Esophagus squamous epithelium (tissue), 5 donors: ENCODE measurements around the gene RAVER1. TPM values are rescaled to one million over a fixed set of nuclear protein-coding genes. Genes with fewer than 3 reads are reported as not detected.
"Not testable (repeated sequence)": the region's sequence is repeated elsewhere in the genome, so short reads cannot be mapped to it uniquely, and the experiment has no call there.

Experiments
- DNase-seq: peaks from one replicate; lab custom pipeline; 2025; lab: John Stamatoyannopoulos, UW
- H3K27ac ChIP-seq, 4 donors: fragments of 200-600 bp; sonication (generic); one replicate each; pipeline ENCODE4 v1.5.1; 2016 to 2019; ENCODE audit warnings: mild to moderate bottlenecking in 1 of 4
- H3K27me3 ChIP-seq, 4 donors: fragments of 200-600 bp; sonication (generic); 1 replicate in 3 of 4; 2 replicates in 1 of 4; pipeline versions ENCODE4 v1.5.1 to v1.6.0; 2017 to 2021; ENCODE audit warnings: antibody characterized with exemption in 1 of 4
- H3K36me3 ChIP-seq, 3 donors: fragments of 200-600 bp; sonication (generic); one replicate each; pipeline ENCODE4 v1.5.1; 2016 to 2019
- H3K4me1 ChIP-seq, 3 donors: fragments of 200-600 bp; sonication (generic); one replicate each; pipeline ENCODE4 v1.5.1; 2017 to 2019
- H3K4me3 ChIP-seq, 4 donors: fragments of 200-600 bp; sonication (generic); 1 replicate in 3 of 4; 2 replicates in 1 of 4; pipeline ENCODE4 v1.5.1; 2016 to 2019; ENCODE audit warnings: mild to moderate bottlenecking in 2 of 4, moderate library complexity in 1 of 4
- H3K9me3 ChIP-seq, 3 donors: fragments of 200-600 bp; sonication (generic); one replicate each; pipeline ENCODE4 v1.5.1; 2016 to 2019
- POLR2A ChIP-seq, 4 donors: fragments of 450-650 bp; IDR thresholded peaks; one replicate each; pipeline ENCODE4 v1.6.1; 2017; ENCODE audit warnings: antibody characterized with exemption in 4 of 4, mild to moderate bottlenecking in 4 of 4, moderate library complexity in 3 of 4
- WGBS, 2 donors: methylation state at CpG; one replicate each; pipeline ENCODE4 v1.1.5; 2018; 5-methylcytosine and 5-hydroxymethylcytosine counted together
- intact Hi-C: fragments of 100-400 bp; cut with DNase I; formaldehyde crosslinking; loops from one replicate; pipeline ENCODE4 v1.15.0; 2022
- total RNA-seq, 4 donors: library from RNA; depleted of rRNA; stranded (reverse); fragments of >200 nt; gene quantifications; one replicate each; pipeline ENCODE4 v1.1.0, GENCODE V29; 2016
- TF ChIP-seq, protein P1 (sequence below), 6 experiments: fragments of 450-650 bp in 4 of 6; fragments of 200-600 bp in 2 of 6; sonication (generic) in 2 of 6; IDR thresholded peaks; one replicate each; pipeline ENCODE4 v1.5.1; 2016 to 2019; ENCODE audit warnings: antibody characterized with exemption in 6 of 6, mild to moderate bottlenecking in 4 of 6, moderate library complexity in 4 of 6
- donor health status: DM: yes; HTN: yes; CAD: no.

RAVER1 gene
- total RNA-seq, 4 donors from 2014 or later: 13.8 to 26.8 (median 19.7) TPM

- H3K27ac ChIP-seq: no peak overlapping the region
- TF ChIP-seq, protein P1, sequence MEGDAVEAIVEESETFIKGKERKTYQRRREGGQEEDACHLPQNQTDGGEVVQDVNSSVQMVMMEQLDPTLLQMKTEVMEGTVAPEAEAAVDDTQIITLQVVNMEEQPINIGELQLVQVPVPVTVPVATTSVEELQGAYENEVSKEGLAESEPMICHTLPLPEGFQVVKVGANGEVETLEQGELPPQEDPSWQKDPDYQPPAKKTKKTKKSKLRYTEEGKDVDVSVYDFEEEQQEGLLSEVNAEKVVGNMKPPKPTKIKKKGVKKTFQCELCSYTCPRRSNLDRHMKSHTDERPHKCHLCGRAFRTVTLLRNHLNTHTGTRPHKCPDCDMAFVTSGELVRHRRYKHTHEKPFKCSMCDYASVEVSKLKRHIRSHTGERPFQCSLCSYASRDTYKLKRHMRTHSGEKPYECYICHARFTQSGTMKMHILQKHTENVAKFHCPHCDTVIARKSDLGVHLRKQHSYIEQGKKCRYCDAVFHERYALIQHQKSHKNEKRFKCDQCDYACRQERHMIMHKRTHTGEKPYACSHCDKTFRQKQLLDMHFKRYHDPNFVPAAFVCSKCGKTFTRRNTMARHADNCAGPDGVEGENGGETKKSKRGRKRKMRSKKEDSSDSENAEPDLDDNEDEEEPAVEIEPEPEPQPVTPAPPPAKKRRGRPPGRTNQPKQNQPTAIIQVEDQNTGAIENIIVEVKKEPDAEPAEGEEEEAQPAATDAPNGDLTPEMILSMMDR (IDR thresholded peaks at IDR 0.05): no peak
- no peak for TF ChIP-seq POLR2A (IDR thresholded peaks at IDR 0.05)
- 90% methylated on average over 2 to 4 of the region's 4 CpGs for WGBS, 2 donors
These were observed 47.9 kb downstream of the RAVER1 start for GRCh38 chr19:10285393-10285792.

GRCh38 chr19:10284960-10285278, 48.4 kb downstream of the RAVER1 start:
- Histone ChIP-seq H3K27me3 (peaks cover 4 to 36% (median 6%) of the 10 kb centered on the region in 4 donors), H3K27ac (no peak overlapping the region), H3K36me3 (peaks cover 0 to 37% (median 16%) of the 10 kb centered on the region in 3 donors), H3K9me3 (no peaks in the 10 kb centered on the region), H3K4me1 (peaks cover 33 to 60% (median 40%) of the 10 kb centered on the region in 3 donors), H3K4me3 (no peak overlapping the region)
- no peak for DNase-seq
- intact Hi-C loops: no loop called here
- TF ChIP-seq, protein P1 (IDR thresholded peaks at IDR 0.05): no peak
- TF ChIP-seq POLR2A (IDR thresholded peaks at IDR 0.05): no peak
- WGBS, 2 donors: 94 to 100% methylated on average over 4 to 6 of the region's 13 CpGs

More at GRCh38 chr19:10285393-10285792, 47.9 kb downstream of the RAVER1 start:
- Histone ChIP-seq H3K36me3 (peaks cover 0 to 37% (median 16%) of the 10 kb centered on the region in 3 donors), H3K27me3 (peaks cover 6 to 41% (median 10%) of the 10 kb centered on the region in 4 donors), H3K9me3 (no peaks in the 10 kb centered on the region), H3K4me1 (peaks cover 38 to 65% (median 45%) of the 10 kb centered on the region in 3 donors), H3K4me3 (no peak overlapping the region)
- no peak for DNase-seq
- intact Hi-C loops: no loop called here

GRCh38 chr19:10284065-10284959, 49.0 kb downstream of the RAVER1 start:
- Histone ChIP-seq H3K36me3 (peaks cover 0 to 38% (median 16%) of the 10 kb centered on the region in 3 donors), H3K27me3 (peaks cover 0 to 30% (median 3%) of the 10 kb centered on the region in 4 donors), H3K9me3 (no peaks in the 10 kb centered on the region), H3K4me1 (peaks cover 28 to 58% (median 34%) of the 10 kb centered on the region in 3 donors), H3K27ac (no peak overlapping the region), H3K4me3 (no peak overlapping the region)
- no peak for DNase-seq
- WGBS, 2 donors: 89 to 97% methylated on average over 12 to 14 of the region's 34 CpGs
- no peak for TF ChIP-seq POLR2A (IDR thresholded peaks at IDR 0.05)
- TF ChIP-seq, protein P1 (IDR thresholded peaks at IDR 0.05): no peak
- intact Hi-C loops: no loop called here

- no peak for DNase-seq
- H3K4me1 ChIP-seq: peaks cover 21 to 53% (median 26%) of the 10 kb centered on the region in 3 donors
- intact Hi-C loops: no loop called here
- H3K27me3 ChIP-seq: peaks cover 0 to 22% (median 0%) of the 10 kb centered on the region in 4 donors
- peaks cover 0 to 45% (median 16%) of the 10 kb centered on the region in 3 donors for H3K36me3 ChIP-seq
- H3K9me3 ChIP-seq: no peaks in the 10 kb centered on the region
- 56 to 78% methylated on average over 6 to 8 of the region's 23 CpGs for WGBS, 2 donors
- TF ChIP-seq, protein P1 (IDR thresholded peaks at IDR 0.05): no peak
- TF ChIP-seq POLR2A (IDR thresholded peaks at IDR 0.05): no peak
- H3K27ac ChIP-seq: no peak overlapping the region
- H3K4me3 ChIP-seq: no peak overlapping the region
These were observed 49.8 kb downstream of the RAVER1 start for GRCh38 chr19:10283301-10284064.

DNA sequence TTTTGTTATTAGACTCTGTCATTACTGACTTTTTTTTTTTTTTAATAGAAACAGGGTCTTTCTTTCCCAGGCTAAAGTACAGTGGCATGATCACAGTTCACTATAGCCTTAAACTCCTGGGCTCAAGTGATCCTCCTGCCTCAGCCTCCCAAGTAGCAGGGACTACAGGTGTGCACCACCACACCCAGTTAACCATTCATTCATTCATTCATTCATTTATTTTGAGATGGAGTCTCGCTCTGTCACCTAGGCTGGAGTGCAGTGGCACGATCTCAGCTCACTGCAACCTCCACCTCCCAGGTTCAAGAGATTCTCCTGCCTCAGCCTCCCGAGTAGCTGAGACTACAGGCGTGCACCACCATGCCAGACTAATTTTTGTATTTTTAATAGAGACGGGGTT, 51.3 kb downstream of the RAVER1 start:
- DNase-seq, H3K4me3 ChIP-seq, H3K9me3 ChIP-seq, H3K27ac ChIP-seq, intact Hi-C loops, H3K27me3 ChIP-seq: not testable (repeated sequence)
- peaks cover 13 to 39% (median 17%) of the 10 kb centered on the region in 3 donors for H3K4me1 ChIP-seq
- H3K36me3 ChIP-seq: peaks cover 0 to 55% (median 16%) of the 10 kb centered on the region in 3 donors
- 89 to 97% methylated on average over 5 of the region's 5 CpGs for WGBS, 2 donors
